ENCODE data around the gene DVL1.

The DVL1 gene

GRCh38 chr1:1349256-1350012 lies at the start of gene DVL1:
DVL1 (minus strand) TSS chr1:1349418; CDS start chr1:1349065, 353 bp downstream.
- Histone ChIP-seq H3K4me3 (replicated peaks; ENCODE audit: low read depth, low read length) (peak within 1 kb of the TSS; percentile 75), H3K36me3 (ENCODE audit: control insufficient read depth, insufficient read depth, low read length) (no peaks in the 10 kb centered on the region), H3K27me3 (replicated peaks; ENCODE audit: control insufficient read depth, insufficient read depth, low read length) (no peaks in the 10 kb centered on the region; the same call in 1 of the 2 replicates)
- peak; percentile 54 for TF ChIP-seq CTCF (IDR thresholded peaks at IDR 0.05; ENCODE audit: insufficient read depth, low read length, poor library complexity, severe bottlenecking)
- DNase-seq (ENCODE audit: extremely low read depth, insufficient read length), result peak; percentile 81

GRCh38 chr1:1398677-1399186 lies 49.5 kb upstream of the DVL1 start:
- no peak for DNase-seq (ENCODE audit: extremely low read depth, insufficient read length)
- no peak for TF ChIP-seq CTCF (IDR thresholded peaks at IDR 0.05; ENCODE audit: insufficient read depth, low read length, poor library complexity, severe bottlenecking)
- peaks cover 28% of the 10 kb centered on the region for H3K36me3 ChIP-seq (ENCODE audit: control insufficient read depth, insufficient read depth, low read length)
- H3K4me3 ChIP-seq (replicated peaks; ENCODE audit: low read depth, low read length), result peak overlapping the region; percentile 78
- H3K27me3 ChIP-seq (replicated peaks; ENCODE audit: control insufficient read depth, insufficient read depth, low read length), result no peaks in the 10 kb centered on the region

GRCh38 chr1:1397839-1398523 lies 48.8 kb upstream of the DVL1 start:
- Histone ChIP-seq H3K27me3 (replicated peaks; ENCODE audit: control insufficient read depth, insufficient read depth, low read length) (no peaks in the 10 kb centered on the region), H3K36me3 (ENCODE audit: control insufficient read depth, insufficient read depth, low read length) (peaks cover 35% of the 10 kb centered on the region), H3K4me3 (replicated peaks; ENCODE audit: low read depth, low read length) (peak overlapping the region; percentile 78)
- no peak for DNase-seq (ENCODE audit: extremely low read depth, insufficient read length)
- no peak for TF ChIP-seq CTCF (IDR thresholded peaks at IDR 0.05; ENCODE audit: insufficient read depth, low read length, poor library complexity, severe bottlenecking)

- H3K4me3 ChIP-seq (replicated peaks; ENCODE audit: low read depth, low read length), result no peak overlapping the region
- H3K36me3 ChIP-seq (ENCODE audit: control insufficient read depth, insufficient read depth, low read length), result peaks cover 35% of the 10 kb centered on the region
- no peak for DNase-seq (ENCODE audit: extremely low read depth, insufficient read length)
- no peaks in the 10 kb centered on the region for H3K27me3 ChIP-seq (replicated peaks; ENCODE audit: control insufficient read depth, insufficient read depth, low read length)
- no peak for TF ChIP-seq CTCF (IDR thresholded peaks at IDR 0.05; ENCODE audit: insufficient read depth, low read length, poor library complexity, severe bottlenecking)
These were observed 45.9 kb upstream of the DVL1 start for GRCh38 chr1:1395166-1395565.

- TF ChIP-seq CTCF (IDR thresholded peaks at IDR 0.05; ENCODE audit: insufficient read depth, low read length, poor library complexity, severe bottlenecking), result no peak
- no peaks in the 10 kb centered on the region for H3K27me3 ChIP-seq (replicated peaks; ENCODE audit: control insufficient read depth, insufficient read depth, low read length)
- peaks cover 42% of the 10 kb centered on the region for H3K36me3 ChIP-seq (ENCODE audit: control insufficient read depth, insufficient read depth, low read length)
- H3K4me3 ChIP-seq (replicated peaks; ENCODE audit: low read depth, low read length), result no peak overlapping the region
- DNase-seq (ENCODE audit: extremely low read depth, insufficient read length), result no peak
These were observed 44.9 kb upstream of the DVL1 start for GRCh38 chr1:1394116-1394515.
